Stimulated activated CD8-positive, alpha-beta memory T cell treated with anti-CD3 and anti-CD28 coated beads, Interleukin-15, amount 100 ng/mL, for 48 hours (primary cell): ENCODE measurements around the gene KLF3.

Experiments
- DNase-seq, 2 donors: peaks; one replicate each; pipeline ENCODE4 v3.0.0-alpha.2; 2020; ENCODE audit warnings: low read depth in 2 of 2

KLF3 gene

GRCh38 chr4:38738940-38739803 lies 75.2 kb downstream of the KLF3 start:
- DNase-seq: no peak

- no peak for DNase-seq
These were observed 76.3 kb downstream of the KLF3 start for GRCh38 chr4:38740303-38740702.

GRCh38 chr4:38743866-38744265 lies 79.9 kb downstream of the KLF3 start:
- no peak for DNase-seq

- DNase-seq: no peak
These were observed 81.9 kb downstream of the KLF3 start for GRCh38 chr4:38745881-38746280.

GRCh38 chr4:38747629-38748028 lies 83.6 kb downstream of the KLF3 start:
- DNase-seq: no peak

- no peak for DNase-seq
These were observed 85.3 kb downstream of the KLF3 start for GRCh38 chr4:38749336-38749735.
